BE2C (cell line): ENCODE measurements around the gene BCL11A.
A peak's percentile ranks its signal among the peaks of the same experiment; 100 is the strongest.

Experiments
- DNase-seq: peaks from one replicate; pipeline ENCODE4 v3.0.0-alpha.2; 2020
- H3K27me3 ChIP-seq: fragments of 250-450 bp; sonication (Bioruptor Pico); 2 replicates; pipeline ENCODE4 v1.5.1; 2020; ENCODE audit warnings: mild to moderate bottlenecking
- H3K36me3 ChIP-seq: fragments of 250-450 bp; sonication (Bioruptor Pico); 2 replicates; pipeline ENCODE4 v1.5.1; 2020; ENCODE audit warnings: mild to moderate bottlenecking
- H3K4me1 ChIP-seq: fragments of 250-450 bp; sonication (Bioruptor Pico); 2 replicates; pipeline ENCODE4 v1.5.1; 2020
- H3K4me3 ChIP-seq: 2 replicates; pipeline ENCODE4 v1.5.1; 2011; ENCODE audit warnings: low read depth, low read length
- H3K9me3 ChIP-seq: fragments of 250-450 bp; sonication (Bioruptor Pico); 2 replicates; pipeline ENCODE4 v1.5.1; 2020
- TF ChIP-seq, protein P1 (sequence below): IDR thresholded peaks from 2 replicates; pipeline ENCODE4 v1.5.1; 2012; ENCODE audit warnings: mild to moderate bottlenecking, low read depth, low read length

Gene BCL11A

DNA sequence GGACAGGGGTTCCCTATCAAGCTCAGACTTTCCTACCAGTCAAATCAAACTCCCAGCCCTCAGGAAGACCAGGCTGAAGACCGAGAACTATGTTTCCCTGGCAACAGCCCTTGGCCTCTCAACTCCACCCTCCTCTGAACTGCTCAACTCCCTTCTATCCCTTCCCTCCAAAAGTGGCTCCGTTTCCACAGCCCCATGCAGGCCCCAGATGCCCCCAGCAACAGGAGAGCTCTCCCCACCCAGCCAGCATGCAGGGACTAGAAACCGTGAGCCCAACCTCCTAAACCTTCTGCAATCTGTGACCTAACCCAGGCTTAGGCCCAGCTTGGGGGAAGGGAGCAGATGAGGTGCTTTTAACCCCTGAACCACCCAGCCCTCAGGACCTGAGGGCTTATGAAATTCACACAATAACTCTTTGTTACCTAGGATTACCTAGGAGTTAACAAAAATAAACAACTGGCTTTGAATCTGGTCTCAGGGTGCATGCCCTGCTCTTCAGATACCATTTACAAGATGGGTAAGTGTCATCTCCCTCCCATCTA is 87.2 kb downstream of the BCL11A start:
- peaks cover 7% of the 10 kb centered on the region; the same call in 1 of the 2 replicates for H3K36me3 ChIP-seq
- no peaks in the 10 kb centered on the region for H3K27me3 ChIP-seq
- no peak for DNase-seq
- TF ChIP-seq, protein P1, sequence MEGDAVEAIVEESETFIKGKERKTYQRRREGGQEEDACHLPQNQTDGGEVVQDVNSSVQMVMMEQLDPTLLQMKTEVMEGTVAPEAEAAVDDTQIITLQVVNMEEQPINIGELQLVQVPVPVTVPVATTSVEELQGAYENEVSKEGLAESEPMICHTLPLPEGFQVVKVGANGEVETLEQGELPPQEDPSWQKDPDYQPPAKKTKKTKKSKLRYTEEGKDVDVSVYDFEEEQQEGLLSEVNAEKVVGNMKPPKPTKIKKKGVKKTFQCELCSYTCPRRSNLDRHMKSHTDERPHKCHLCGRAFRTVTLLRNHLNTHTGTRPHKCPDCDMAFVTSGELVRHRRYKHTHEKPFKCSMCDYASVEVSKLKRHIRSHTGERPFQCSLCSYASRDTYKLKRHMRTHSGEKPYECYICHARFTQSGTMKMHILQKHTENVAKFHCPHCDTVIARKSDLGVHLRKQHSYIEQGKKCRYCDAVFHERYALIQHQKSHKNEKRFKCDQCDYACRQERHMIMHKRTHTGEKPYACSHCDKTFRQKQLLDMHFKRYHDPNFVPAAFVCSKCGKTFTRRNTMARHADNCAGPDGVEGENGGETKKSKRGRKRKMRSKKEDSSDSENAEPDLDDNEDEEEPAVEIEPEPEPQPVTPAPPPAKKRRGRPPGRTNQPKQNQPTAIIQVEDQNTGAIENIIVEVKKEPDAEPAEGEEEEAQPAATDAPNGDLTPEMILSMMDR, result no peak
- no peak overlapping the region for H3K4me3 ChIP-seq
- no peaks in the 10 kb centered on the region for H3K4me1 ChIP-seq
- no peaks in the 10 kb centered on the region for H3K9me3 ChIP-seq

DNA sequence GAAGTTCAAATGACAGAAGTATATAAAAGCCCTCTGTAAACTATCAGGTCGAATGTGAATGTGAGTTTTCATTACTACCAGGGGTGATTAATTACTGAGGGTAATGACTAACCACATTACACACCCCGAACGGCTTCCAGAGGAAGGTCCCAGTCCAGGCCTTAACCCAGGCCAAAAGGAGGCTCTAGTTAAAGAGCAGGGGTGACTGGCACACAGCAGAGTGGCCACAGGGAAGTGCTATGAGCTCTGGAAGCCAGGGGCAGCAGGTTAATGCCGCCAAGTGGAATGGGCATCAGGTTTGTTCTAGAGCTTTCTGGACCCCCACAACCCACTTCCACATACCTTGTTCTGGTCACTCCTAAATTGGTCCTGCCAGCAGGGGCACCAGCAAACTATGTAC is 87.7 kb downstream of the BCL11A start:
- TF ChIP-seq, protein P1, result no peak
- Histone ChIP-seq H3K4me3 (no peak overlapping the region), H3K36me3 (peaks cover 10% of the 10 kb centered on the region), H3K4me1 (no peaks in the 10 kb centered on the region), H3K27me3 (no peaks in the 10 kb centered on the region), H3K9me3 (no peaks in the 10 kb centered on the region)
- no peak for DNase-seq

- TF ChIP-seq, protein P1, result no peak
- DNase-seq, result peak; percentile 69
- no peaks in the 10 kb centered on the region for H3K27me3 ChIP-seq
- peaks cover 13% of the 10 kb centered on the region for H3K36me3 ChIP-seq
- H3K4me1 ChIP-seq, result no peaks in the 10 kb centered on the region
- H3K9me3 ChIP-seq, result no peaks in the 10 kb centered on the region
- no peak overlapping the region for H3K4me3 ChIP-seq
Measured at GRCh38 chr2:60463249-60463648, 90.2 kb downstream of the BCL11A start.

DNA sequence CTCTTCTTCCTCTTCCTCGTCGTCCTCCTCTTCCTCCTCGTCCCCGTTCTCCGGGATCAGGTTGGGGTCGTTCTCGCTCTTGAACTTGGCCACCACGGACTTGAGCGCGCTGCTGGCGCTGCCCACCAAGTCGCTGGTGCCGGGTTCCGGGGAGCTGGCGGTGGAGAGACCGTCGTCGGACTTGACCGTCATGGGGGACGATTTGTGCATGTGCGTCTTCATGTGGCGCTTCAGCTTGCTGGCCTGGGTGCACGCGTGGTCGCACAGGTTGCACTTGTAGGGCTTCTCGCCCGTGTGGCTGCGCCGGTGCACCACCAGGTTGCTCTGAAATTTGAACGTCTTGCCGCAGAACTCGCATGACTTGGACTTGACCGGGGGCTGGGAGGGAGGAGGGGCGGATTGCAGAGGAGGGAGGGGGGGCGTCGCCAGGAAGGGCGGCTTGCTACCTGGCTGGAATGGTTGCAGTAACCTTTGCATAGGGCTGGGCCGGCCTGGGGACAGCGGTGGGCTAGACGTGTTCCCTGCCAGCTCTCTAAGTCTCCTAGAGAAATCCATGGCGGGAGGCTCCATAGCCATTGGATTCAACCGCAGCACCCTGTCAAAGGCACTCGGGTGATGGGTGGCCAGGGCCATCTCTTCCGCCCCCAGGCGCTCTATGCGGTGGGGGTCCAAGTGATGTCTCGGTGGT is 91.9 kb downstream of the BCL11A start:
- no peak overlapping the region for H3K4me3 ChIP-seq
- TF ChIP-seq, protein P1, result no peak
- H3K27me3 ChIP-seq, result no peaks in the 10 kb centered on the region
- H3K36me3 ChIP-seq, result peaks cover 13% of the 10 kb centered on the region
- H3K4me1 ChIP-seq, result no peaks in the 10 kb centered on the region
- no peaks in the 10 kb centered on the region for H3K9me3 ChIP-seq
- DNase-seq, result no peak

- no peak for DNase-seq
- peaks cover 13% of the 10 kb centered on the region for H3K36me3 ChIP-seq
- H3K9me3 ChIP-seq, result no peaks in the 10 kb centered on the region
- H3K4me3 ChIP-seq, result no peak overlapping the region
- no peaks in the 10 kb centered on the region for H3K27me3 ChIP-seq
- H3K4me1 ChIP-seq, result no peaks in the 10 kb centered on the region
- TF ChIP-seq, protein P1, result no peak
Measured at GRCh38 chr2:60460577-60461420, 92.7 kb downstream of the BCL11A start.
